ENCODE data around the gene RARB. TPM values are rescaled to one million over a fixed set of nuclear protein-coding genes. Genes with fewer than 3 reads are reported as not detected.

Gene RARB
- total RNA-seq, result 32.2 and 35.0 TPM in 2 replicates

DNA sequence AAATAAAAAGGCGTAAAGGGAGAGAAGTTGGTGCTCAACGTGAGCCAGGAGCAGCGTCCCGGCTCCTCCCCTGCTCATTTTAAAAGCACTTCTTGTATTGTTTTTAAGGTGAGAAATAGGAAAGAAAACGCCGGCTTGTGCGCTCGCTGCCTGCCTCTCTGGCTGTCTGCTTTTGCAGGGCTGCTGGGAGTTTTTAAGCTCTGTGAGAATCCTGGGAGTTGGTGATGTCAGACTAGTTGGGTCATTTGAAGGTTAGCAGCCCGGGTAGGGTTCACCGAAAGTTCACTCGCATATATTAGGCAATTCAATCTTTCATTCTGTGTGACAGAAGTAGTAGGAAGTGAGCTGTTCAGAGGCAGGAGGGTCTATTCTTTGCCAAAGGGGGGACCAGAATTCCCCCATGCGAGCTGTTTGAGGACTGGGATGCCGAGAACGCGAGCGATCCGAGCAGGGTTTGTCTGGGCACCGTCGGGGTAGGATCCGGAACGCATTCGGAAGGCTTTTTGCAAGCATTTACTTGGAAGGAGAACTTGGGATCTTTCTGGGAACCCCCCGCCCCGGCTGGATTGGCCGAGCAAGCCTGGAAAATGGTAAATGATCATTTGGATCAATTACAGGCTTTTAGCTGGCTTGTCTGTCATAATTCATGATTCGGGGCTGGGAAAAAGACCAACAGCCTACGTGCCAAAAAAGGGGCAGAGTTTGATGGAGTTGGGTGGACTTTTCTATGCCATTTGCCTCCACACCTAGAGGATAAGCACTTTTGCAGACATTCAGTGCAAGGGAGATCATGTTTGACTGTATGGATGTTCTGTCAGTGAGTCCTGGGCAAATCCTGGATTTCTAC, at the start of gene RARB:
RARB (plus strand) TSS at position 322 of the 847 bp plus-strand sequence; CDS start at position 791, 469 bp downstream.

Other genes with a start within 250 kb of the RARB start
- gene TOP2B, start 236.6 kb downstream of the RARB start, total RNA-seq, result 59.9 and 62.4 TPM in 2 replicates

Measured in mammary microvascular endothelial cell (primary cell).